SK-N-SH (cell line): ENCODE data around the gene COG2.

Experiments
- CTCF ChIP-seq: fragments of 200-600 bp; sonication (generic); IDR thresholded peaks from 2 replicates; pipeline ENCODE4 v1.6.1; 2017; ENCODE audit warnings: antibody characterized with exemption, mild to moderate bottlenecking, moderate library complexity
- FOXM1 ChIP-seq: IDR thresholded peaks from 2 replicates; pipeline ENCODE4 v1.4.0; 2012; ENCODE audit warnings: low read depth, mild to moderate bottlenecking
- IRF3 ChIP-seq: fragments of 150-350 bp; IDR thresholded peaks from 2 replicates; pipeline ENCODE4 v1.6.1; 2016; ENCODE audit warnings: mild to moderate bottlenecking, low read depth, low read length
- MEF2A ChIP-seq: IDR thresholded peaks from 2 replicates; pipeline ENCODE4 v1.4.0; 2012; ENCODE audit warnings: low read depth, borderline replicate concordance
- RXRA ChIP-seq: IDR thresholded peaks from 2 replicates; pipeline ENCODE4 v1.4.0; 2012; ENCODE audit warnings: low read depth, mild to moderate bottlenecking, borderline replicate concordance
- TAF1 ChIP-seq: IDR thresholded peaks from 2 replicates; pipeline ENCODE4 v1.6.1; 2012; ENCODE audit warnings: low read depth, mild to moderate bottlenecking, low read length, moderate library complexity, borderline replicate concordance
- TEAD4 ChIP-seq: IDR thresholded peaks from 2 replicates; pipeline ENCODE4 v1.4.0; 2012; ENCODE audit warnings: mild to moderate bottlenecking, borderline replicate concordance; ENCODE audit not compliant: insufficient read depth
- ZBTB33 ChIP-seq: IDR thresholded peaks from 2 replicates; pipeline ENCODE4 v1.4.0; 2012; ENCODE audit warnings: low read depth, borderline replicate concordance

- no peak for TF ChIP-seq CTCF
- TF ChIP-seq TEAD4: no peak
- no peak for TF ChIP-seq ZBTB33
- TF ChIP-seq IRF3: no peak
- no peak for TF ChIP-seq MEF2A
- no peak for TF ChIP-seq FOXM1
- TF ChIP-seq RXRA: no peak
- no peak for TF ChIP-seq TAF1
Measured at GRCh38 chr1:230614121-230614520, 28.2 kb upstream of the COG2 start.
